Measurements from ENCODE around the gene DNTT.

Gene DNTT

GRCh38 chr10:96310321-96310669, 6.1 kb downstream of the DNTT start:
- no peak for DNase-seq

- no peak for DNase-seq
Measured at GRCh38 chr10:96311180-96311715, 7.0 kb downstream of the DNTT start.

- no peak for DNase-seq
Measured at GRCh38 chr10:96313344-96313743, 9.1 kb downstream of the DNTT start.

GRCh38 chr10:96317067-96317833, 13.0 kb downstream of the DNTT start:
- DNase-seq, result no peak

- peak; percentile 20 for DNase-seq
Measured at GRCh38 chr10:96319754-96320474, 15.7 kb downstream of the DNTT start.

- DNase-seq, result no peak
Measured at GRCh38 chr10:96321822-96322221, 17.6 kb downstream of the DNTT start.

DNA sequence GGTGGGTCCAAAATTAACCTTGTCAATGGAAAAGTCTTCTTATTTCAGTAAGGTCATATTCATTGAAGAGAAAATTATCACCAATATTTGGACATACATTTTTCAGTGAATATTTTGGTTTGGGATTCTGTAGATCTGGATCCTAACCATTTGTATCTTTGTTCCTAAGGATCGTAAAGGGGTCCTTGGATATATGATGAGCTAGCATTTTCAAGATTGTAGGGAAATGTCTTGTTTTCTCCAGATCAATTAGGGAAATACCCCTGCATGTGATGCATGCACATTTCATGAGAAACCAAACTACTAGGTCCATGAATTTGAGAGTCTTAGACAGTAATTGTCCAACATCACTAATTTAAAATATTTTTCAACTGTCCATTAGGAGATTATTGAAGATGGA, 18.0 kb downstream of the DNTT start:
- no peak for DNase-seq

DNA sequence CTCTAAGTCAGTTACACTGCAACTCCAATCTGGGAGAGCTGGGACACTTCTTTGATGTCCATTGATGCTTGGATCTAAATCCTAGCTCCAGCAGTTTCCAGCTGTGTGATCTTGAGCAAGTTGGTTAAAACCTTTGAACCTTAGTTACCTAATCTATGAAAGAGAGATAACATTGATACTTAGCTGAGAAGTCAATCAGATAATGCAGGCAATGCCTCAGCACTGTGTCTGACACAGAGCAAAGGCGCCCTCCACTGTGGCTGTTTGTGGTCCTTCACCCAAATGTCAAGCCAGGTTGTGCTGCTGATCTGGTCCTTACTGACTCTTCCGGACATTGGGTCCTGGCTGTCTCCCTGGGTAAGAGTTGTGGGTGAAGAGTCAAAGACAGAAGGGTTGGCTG, 20.2 kb downstream of the DNTT start:
- DNase-seq, result no peak

- DNase-seq, result no peak
Measured at GRCh38 chr10:96325719-96326373, 21.6 kb downstream of the DNTT start.

DNA sequence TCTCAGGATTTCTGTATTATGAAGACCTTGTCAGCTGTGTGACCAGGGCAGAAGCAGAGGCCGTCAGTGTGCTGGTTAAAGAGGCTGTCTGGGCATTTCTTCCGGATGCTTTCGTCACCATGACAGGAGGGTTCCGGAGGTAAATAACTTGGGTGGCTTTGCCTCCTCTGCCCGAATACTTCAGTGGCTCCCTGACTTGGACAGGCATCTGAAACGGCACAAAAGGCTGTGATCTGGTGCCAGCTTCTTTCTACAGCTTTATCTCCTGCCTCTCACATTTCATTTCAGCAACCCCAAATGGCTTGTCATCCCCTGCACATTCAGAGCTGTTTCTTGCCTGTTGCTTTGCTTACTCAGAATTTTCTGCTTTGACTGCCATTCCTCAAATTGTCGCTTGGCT, 23.2 kb downstream of the DNTT start:
- no peak for DNase-seq

GRCh38 chr10:96333101-96333500, 28.9 kb downstream of the DNTT start:
- DNase-seq, result no peak

- DNase-seq, result peak; percentile 43
Measured at GRCh38 chr10:96334616-96335526, 30.6 kb downstream of the DNTT start.

DNA sequence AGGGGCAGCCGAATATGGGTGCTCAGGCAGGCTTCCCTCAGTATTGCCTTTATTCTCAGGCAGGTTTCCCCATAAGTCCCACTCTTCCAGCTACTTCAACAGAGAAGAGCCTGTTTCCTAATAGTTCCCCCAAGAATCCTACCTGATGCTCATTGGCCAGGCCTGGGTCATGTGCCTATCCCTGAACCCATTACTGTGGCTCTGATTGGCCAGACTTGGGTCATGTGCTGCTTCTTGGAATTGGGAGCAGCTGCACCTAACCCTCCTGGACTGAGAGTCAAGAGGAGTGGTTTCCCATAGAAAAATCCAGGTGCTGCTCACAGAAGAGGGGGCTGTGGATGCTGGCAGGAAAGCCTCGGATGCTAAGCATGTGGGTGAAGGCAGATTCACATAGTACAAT, 32.9 kb downstream of the DNTT start:
- no peak for DNase-seq

- no peak for DNase-seq
Measured at GRCh38 chr10:96338279-96338925, 34.2 kb downstream of the DNTT start.

DNA sequence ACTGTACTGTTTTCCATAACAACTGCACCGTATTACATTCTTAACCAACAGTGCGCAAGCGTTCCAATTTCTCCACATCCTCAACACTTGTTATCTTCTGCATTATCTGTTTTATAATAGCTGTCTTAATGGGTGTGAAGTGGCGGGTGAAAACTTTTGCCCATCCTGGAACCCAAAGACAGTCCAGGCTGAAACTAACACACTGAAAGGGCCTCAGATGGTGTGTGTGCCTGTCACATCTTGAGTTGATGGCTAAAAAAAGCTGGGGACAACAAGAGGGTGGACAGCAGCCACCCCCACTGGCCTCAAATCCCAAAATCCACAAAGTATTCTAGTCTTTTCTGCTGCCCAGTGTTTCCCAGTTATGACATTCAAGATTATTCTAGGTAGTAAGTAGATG, 35.1 kb downstream of the DNTT start:
- no peak for DNase-seq

DNA sequence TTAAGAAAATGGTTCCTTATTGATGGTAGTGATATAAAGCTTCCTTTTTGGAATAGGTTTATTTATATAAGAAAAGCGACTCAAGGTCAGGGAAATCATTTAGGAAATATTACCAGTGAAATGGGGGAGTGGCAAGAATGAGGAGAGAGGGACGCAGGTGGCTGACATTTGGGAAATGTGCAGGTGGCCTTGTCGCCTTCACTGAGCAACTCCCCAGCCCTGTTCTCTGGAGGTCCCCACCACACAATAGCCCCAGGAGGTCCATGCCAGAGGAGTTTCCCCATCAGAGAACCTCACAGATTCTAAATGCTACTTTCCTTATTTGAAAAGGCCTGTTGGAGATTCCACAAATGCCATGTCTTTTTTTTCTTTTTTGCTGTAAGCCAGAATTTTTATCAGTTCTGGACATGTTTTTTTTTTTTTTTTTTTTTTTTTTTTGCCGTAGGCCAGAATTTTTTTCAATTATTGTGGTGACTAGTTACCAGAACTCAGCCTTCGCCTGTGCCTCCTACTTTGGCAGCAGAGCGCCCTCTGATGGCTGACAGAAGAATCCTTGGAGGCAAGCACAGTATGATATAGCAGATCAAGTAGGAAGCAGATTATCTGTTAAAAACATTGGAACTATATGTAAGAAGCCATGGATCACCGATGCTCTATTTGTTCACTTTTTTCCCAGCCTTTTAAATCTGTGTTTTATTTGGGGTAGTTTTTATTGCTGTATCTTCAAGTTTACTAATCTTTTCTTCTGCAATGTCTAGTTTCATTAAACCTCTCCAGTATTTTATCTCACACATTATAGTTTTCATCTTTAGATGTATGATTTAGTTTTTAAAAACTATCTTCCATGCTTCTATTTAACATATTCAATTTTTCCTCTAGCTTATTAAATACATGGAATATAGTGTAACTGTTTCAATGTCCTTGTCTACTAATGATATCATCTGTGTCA, 36.0 kb downstream of the DNTT start:
- peak; percentile 87 for DNase-seq

DNA sequence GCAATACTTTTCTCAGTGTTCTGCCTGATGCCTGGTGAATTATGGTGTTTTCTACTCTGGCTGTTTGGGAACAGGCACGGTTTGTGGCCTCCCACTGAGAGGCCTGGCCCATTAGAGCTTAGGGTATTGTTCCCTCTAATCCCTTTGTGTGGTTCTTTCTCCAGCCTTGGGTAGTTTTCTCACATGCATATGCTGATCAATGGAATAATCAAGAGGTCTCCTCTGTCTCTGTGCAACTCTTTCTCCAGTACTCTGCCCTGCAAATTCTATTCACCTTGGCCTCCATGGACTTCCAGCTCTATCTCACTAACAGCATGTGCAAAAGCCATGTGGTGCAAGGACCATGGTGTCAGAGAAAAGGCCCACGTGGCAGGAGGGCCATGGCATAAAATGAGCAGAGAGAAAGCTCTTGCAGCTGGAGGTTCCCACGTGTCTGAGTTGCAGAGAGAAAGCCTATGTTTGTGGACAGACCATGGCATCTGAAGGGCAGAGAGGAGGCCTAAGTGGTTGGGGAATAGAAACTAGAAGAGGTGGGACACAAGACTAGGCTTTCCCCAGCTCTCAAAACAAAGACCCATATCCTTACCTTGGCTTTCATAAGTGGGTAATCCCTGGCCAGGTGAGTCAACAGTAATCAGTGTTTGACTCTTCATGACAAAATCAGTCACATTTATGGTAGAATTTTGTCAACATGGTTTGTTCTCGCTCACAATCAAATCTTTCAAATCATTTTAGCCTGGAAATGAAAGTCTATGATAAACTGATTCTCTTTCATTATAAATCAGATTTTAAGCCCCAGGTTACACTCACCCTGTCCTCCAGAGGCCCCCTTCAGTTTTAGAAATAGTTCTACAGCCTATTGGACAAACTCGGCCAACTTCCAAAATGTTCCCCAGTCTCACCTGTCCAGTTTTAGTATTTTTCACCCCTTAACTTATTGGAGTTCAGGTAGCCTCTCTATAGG, 37.3 kb downstream of the DNTT start:
- DNase-seq, result no peak

DNA sequence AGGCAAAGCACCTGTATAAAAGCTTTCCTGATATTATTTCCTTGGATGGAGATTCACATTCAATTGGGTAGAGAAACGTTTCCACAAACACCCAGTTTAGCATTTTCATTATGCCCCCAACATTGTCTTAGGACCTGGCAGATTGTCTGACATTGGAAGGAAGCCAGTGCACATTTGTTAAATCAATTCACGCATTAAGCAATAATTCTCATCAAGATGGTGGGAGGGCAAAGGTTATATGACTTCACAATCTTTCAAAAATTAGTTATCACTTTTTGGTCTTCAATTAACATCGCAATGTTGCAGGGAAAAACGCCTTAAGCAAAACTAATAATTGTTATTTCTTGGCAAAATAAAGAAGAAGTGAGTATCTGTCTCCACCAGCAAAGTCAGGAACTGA, 38.2 kb downstream of the DNTT start:
- no peak for DNase-seq

- no peak for DNase-seq
Measured at GRCh38 chr10:96344178-96344577, 39.9 kb downstream of the DNTT start.

GRCh38 chr10:96345222-96345621, 41.0 kb downstream of the DNTT start:
- no peak for DNase-seq
